GM12801 (cell line): ENCODE data around the gene MFAP4.

Source experiments
- TF ChIP-seq, protein P1 (sequence below): IDR thresholded peaks from one replicate; pipeline ENCODE4 v1.5.1; 2011; ENCODE audit warnings: control low read depth; ENCODE audit not compliant: insufficient read length; ENCODE audit errors: extremely low read depth

The MFAP4 gene

DNA sequence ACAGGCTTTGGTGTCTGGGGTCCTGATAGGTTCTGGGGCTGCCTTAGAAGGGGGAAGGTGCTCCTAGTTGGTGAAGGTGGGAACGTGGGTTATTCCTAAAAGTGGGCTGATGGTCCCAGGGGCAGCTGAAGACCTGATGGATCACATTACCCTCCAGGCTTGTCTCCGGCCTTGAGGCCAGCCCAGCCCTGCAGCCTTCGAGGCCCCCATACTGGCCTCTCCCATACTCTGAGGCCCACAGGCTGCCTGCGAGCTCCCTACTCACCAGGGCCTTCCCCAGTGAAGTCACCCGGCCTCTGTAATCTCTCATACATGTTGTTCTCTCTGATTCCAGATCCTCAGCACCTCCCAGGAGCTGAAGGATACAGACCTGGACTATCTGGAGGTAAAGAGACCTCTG lies 26.8 kb upstream of the MFAP4 start:
- TF ChIP-seq, protein P1, sequence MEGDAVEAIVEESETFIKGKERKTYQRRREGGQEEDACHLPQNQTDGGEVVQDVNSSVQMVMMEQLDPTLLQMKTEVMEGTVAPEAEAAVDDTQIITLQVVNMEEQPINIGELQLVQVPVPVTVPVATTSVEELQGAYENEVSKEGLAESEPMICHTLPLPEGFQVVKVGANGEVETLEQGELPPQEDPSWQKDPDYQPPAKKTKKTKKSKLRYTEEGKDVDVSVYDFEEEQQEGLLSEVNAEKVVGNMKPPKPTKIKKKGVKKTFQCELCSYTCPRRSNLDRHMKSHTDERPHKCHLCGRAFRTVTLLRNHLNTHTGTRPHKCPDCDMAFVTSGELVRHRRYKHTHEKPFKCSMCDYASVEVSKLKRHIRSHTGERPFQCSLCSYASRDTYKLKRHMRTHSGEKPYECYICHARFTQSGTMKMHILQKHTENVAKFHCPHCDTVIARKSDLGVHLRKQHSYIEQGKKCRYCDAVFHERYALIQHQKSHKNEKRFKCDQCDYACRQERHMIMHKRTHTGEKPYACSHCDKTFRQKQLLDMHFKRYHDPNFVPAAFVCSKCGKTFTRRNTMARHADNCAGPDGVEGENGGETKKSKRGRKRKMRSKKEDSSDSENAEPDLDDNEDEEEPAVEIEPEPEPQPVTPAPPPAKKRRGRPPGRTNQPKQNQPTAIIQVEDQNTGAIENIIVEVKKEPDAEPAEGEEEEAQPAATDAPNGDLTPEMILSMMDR: no peak

DNA sequence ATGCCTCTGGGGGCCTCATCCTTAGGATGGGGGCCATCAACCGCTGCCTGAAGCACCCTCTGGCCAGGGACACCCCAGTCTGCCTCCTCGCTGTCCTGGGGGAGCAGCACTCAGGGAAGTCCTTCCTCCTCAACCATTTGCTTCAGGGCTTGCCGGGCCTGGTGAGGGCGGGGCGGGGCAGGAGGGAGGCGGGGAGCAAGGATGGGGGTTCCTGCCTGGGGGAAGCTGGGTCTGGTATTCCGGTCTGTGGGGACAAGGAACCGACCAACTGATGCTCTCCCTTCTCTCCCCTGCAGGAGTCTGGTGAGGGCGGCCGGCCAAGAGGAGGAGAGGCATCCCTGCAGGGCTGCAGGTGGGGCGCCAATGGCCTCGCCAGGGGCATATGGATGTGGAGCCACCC lies 26.0 kb upstream of the MFAP4 start:
- TF ChIP-seq, protein P1: no peak

DNA sequence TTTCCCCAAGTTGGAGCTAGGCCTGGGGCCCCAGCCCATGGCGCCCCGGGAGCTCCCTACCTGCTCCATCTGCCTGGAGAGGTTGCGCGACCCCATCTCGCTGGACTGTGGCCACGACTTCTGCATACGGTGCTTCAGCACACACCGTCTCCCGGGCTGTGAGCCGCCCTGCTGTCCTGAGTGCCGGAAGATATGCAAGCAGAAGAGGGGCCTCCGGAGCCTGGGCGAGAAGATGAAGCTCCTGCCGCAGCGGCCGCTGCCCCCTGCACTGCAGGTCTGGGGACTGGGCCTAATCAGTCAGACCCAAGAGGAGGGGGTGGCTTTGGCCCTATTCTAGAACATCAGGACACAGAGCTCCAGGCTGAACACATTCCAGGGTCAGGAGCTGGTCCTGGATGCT lies 25.5 kb upstream of the MFAP4 start:
- TF ChIP-seq, protein P1: no peak

DNA sequence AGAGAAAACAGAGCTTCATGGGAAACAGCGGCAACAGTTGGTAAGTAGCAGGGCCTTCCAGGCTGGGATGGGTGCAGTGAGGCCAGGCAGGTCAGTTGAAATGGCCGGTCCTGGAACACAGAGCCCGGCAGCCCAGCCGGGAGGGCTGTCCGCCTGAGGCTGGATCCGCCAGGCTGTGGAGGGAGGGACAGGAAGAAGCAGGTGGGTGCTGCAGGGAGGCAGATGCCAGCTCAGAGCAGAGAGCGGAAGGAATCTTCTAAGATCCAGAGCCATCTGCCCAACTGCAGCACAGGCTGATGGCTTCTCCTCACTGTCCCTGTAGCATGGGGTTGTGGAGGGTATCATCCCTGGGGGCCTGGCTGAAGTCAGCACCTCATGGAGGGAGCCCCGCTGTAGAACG lies 24.6 kb upstream of the MFAP4 start:
- TF ChIP-seq, protein P1: no peak

DNA sequence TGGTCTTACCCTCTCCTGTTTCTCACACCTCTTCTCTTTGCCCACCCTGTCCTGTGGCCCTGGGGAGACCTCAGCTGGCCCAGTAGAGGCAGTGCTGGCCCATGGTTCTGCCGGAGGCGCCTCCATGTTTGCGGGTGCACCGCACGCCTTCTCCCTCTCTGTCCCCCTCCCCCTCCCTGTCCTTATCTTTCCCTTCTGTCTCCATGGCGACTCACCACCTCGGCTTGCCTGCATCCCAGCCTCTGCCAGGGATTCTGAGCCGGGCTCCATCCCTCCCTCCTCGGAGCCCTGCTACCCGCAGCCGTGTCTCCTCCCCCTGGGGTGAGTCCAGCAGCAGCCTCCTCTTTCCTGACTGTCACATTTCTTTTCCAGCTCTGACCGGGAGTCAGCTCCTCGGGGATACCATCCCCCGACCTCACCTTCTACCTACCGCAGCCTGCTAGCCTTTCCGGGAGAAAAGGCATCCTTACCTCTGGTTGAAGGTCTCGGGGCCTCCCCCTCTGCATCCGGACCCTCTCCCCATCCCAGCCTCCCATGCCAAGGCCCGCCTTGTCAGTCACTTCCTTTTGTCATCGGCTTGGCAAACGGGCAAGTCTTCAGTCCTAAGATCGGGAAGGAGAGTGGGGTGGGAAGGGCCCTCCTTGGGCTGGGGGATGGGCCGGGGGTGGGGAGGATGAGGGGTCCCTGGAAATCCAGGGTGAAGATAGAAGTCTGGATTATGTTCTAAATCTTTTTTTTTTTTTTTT lies 24.1 kb upstream of the MFAP4 start, which contains the start of gene RNF112:
Gene RNF112 (plus strand): TSS at position 358 of the 746 bp plus-strand sequence. CDS start 177 bp downstream, at position 535.
- TF ChIP-seq, protein P1: no peak

DNA sequence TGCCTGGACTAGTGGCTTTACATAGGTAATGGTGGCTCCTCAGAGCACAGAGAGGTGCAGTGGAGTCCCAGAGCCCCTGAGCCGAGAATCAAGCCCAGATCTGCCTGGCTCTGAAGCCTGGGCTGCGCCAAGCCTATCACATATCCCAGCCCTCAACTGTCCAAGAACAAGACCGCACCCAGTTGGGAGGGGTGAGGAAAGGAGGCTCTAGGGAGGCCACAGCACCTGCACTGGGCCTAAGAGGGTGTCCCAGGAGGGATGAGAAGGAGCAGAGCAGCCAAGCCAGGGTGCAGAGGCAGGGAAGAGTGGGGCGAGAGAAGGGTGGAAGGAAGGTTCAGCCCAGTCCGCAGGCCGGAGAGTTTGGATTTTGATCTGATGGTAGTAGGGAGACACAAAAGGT lies 23.1 kb upstream of the MFAP4 start:
- TF ChIP-seq, protein P1: no peak

DNA sequence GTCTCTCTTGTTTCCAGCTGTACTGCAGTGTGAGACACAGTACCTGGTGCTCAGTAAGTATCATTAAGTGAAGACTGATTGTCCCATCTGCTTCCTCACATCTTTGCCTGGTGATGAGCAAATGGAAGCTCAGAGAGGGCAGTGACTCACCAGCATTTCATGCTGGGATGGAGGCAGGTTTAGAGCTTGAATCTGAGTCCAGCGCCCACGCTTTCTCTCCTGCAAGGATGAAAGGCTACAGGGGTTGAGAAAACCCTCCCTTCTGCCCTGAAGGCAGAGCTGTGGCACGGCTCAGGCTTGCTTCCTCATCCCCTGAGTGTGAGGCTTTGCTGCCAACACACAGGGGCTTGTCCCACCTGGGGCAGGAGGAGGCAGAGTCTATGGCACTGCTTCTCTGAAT lies 22.5 kb upstream of the MFAP4 start:
- TF ChIP-seq, protein P1: no peak
